Measurements from ENCODE around the gene BIN1.

The BIN1 gene

DNA sequence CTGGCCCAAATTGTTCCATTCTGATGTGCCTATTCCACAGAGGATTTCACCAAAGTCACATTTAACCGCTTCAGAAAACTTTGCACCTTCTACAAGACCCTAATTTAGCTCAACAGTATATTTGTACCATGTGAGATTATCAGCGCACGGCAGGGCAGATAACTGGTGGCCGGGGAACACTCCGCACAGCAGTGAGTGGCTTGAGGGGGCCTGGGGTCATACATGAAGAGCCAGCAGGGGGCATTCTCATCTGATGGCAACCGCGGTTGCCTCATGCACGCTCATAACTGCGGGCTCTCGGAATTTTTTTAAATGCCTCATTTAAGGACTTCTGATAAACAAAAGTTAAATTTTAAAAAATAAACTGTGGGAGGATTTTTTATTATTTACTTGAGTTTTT lies 84.1 kb downstream of the BIN1 start:
- no peak overlapping the region for H3K27ac ChIP-seq (ENCODE audit: low read depth, low read length)
- peaks cover 7 to 18% (median 15%) of the 10 kb centered on the region in 5 donors for H3K27me3 ChIP-seq (ENCODE audit: control insufficient read depth in 5 of 5, insufficient read depth in 4 of 5, low read length in 5 of 5)
- H3K9me3 ChIP-seq (ENCODE audit: control insufficient read depth in 5 of 5, low read length in 5 of 5): peaks cover 0 to 6% (median 3%) of the 10 kb centered on the region in 5 donors
- peaks cover 0 to 16% (median 14%) of the 10 kb centered on the region in 5 donors for H3K4me1 ChIP-seq (ENCODE audit: control insufficient read depth in 5 of 5, insufficient read depth in 5 of 5, low read length in 5 of 5)
- no peak overlapping the region for H3K9ac ChIP-seq (ENCODE audit: low read length in 5 of 5)
- H3K36me3 ChIP-seq (ENCODE audit: control insufficient read depth in 5 of 5, insufficient read depth in 5 of 5, low read length in 5 of 5): no peaks in the 10 kb centered on the region
- H3K4me3 ChIP-seq (ENCODE audit: low read depth in 1 of 5, low read length in 5 of 5): no peak overlapping the region

DNA sequence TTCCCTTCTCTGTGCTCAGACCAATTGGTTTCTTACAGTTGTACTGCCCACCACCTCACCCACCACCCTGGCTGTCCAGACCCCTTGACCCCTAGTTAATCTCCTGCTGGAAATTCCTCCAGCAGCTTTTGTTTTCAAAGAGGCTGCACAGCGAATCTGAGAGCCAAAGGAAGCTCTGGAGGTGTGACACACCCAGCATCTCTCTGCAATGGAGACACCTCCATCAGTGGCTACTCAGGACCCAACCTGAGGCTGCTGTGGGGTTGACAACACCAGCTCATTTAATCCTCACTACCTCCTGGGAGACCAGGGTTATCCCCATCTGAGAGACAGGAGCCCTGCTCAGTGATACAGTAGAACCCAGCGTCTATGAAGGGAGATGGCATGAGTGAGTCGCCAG lies 86.4 kb downstream of the BIN1 start:
- Histone ChIP-seq H3K27me3 (ENCODE audit: control insufficient read depth in 5 of 5, insufficient read depth in 4 of 5, low read length in 5 of 5) (peaks cover 7 to 12% (median 10%) of the 10 kb centered on the region in 5 donors), H3K9me3 (ENCODE audit: control insufficient read depth in 5 of 5, low read length in 5 of 5) (peaks cover 0 to 6% (median 3%) of the 10 kb centered on the region in 5 donors), H3K4me1 (ENCODE audit: control insufficient read depth in 5 of 5, insufficient read depth in 5 of 5, low read length in 5 of 5) (peaks cover 0 to 11% (median 9%) of the 10 kb centered on the region in 5 donors), H3K9ac (ENCODE audit: low read length in 5 of 5) (no peak overlapping the region), H3K4me3 (ENCODE audit: low read depth in 1 of 5, low read length in 5 of 5) (no peak overlapping the region), H3K36me3 (ENCODE audit: control insufficient read depth in 5 of 5, insufficient read depth in 5 of 5, low read length in 5 of 5) (no peaks in the 10 kb centered on the region), H3K27ac (ENCODE audit: low read depth, low read length) (no peak overlapping the region)

DNA sequence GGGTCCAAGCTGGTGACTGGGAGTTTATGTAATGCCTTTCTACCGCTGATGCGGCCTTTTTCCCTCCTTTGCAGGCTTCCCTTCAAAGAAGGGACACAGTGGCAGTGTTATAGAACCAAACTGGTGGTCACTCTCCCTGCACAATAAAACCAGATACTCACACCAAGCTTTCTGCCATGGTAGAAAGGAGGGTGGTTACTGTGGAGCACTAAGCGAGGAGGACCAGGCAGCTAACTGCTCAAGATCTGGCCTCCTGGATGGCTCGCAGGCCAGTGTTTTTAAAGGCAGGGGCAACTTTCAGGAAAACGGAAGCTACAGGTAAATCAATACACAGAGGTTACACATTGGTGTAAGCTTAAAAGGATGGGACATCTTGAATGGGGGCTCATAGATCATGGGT lies 89.4 kb downstream of the BIN1 start:
- Histone ChIP-seq H3K4me1 (ENCODE audit: control insufficient read depth in 5 of 5, insufficient read depth in 5 of 5, low read length in 5 of 5) (no peaks in the 10 kb centered on the region), H3K27ac (ENCODE audit: low read depth, low read length) (no peak overlapping the region), H3K36me3 (ENCODE audit: control insufficient read depth in 5 of 5, insufficient read depth in 5 of 5, low read length in 5 of 5) (no peaks in the 10 kb centered on the region), H3K9me3 (ENCODE audit: control insufficient read depth in 5 of 5, low read length in 5 of 5) (no peaks in the 10 kb centered on the region), H3K9ac (ENCODE audit: low read length in 5 of 5) (no peak overlapping the region), H3K27me3 (ENCODE audit: control insufficient read depth in 5 of 5, insufficient read depth in 4 of 5, low read length in 5 of 5) (peaks cover 0 to 22% (median 0%) of the 10 kb centered on the region in 5 donors), H3K4me3 (ENCODE audit: low read depth in 1 of 5, low read length in 5 of 5) (no peak overlapping the region)

DNA sequence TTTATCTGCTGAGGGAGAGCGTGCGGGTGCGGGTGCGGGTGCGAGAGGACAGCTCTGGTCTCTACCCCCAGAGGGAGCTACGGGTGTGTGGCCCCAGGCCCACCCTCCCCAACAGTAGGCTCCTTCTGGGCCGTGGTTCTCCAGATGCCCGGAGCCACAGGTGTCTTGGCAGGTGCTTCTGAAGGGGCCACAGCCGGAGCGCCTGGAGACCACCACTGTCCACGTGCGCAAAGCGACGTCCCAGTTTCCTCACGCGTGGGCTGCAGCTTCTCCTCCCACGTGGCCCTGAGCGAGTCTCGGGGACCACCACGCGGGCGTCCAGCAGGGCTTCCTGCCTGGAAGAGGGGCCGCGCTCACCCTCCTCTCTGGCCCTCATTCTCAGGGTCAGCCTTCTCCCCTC lies 90.6 kb downstream of the BIN1 start:
- Histone ChIP-seq H3K27ac (ENCODE audit: low read depth, low read length) (no peak overlapping the region), H3K36me3 (ENCODE audit: control insufficient read depth in 5 of 5, insufficient read depth in 5 of 5, low read length in 5 of 5) (no peaks in the 10 kb centered on the region), H3K4me3 (ENCODE audit: low read depth in 1 of 5, low read length in 5 of 5) (no peak overlapping the region), H3K9me3 (ENCODE audit: control insufficient read depth in 5 of 5, low read length in 5 of 5) (no peaks in the 10 kb centered on the region), H3K4me1 (ENCODE audit: control insufficient read depth in 5 of 5, insufficient read depth in 5 of 5, low read length in 5 of 5) (peaks cover 0 to 10% (median 8%) of the 10 kb centered on the region in 5 donors), H3K9ac (ENCODE audit: low read length in 5 of 5) (no peak overlapping the region), H3K27me3 (ENCODE audit: control insufficient read depth in 5 of 5, insufficient read depth in 4 of 5, low read length in 5 of 5) (peaks cover 0 to 28% (median 0%) of the 10 kb centered on the region in 5 donors)

DNA sequence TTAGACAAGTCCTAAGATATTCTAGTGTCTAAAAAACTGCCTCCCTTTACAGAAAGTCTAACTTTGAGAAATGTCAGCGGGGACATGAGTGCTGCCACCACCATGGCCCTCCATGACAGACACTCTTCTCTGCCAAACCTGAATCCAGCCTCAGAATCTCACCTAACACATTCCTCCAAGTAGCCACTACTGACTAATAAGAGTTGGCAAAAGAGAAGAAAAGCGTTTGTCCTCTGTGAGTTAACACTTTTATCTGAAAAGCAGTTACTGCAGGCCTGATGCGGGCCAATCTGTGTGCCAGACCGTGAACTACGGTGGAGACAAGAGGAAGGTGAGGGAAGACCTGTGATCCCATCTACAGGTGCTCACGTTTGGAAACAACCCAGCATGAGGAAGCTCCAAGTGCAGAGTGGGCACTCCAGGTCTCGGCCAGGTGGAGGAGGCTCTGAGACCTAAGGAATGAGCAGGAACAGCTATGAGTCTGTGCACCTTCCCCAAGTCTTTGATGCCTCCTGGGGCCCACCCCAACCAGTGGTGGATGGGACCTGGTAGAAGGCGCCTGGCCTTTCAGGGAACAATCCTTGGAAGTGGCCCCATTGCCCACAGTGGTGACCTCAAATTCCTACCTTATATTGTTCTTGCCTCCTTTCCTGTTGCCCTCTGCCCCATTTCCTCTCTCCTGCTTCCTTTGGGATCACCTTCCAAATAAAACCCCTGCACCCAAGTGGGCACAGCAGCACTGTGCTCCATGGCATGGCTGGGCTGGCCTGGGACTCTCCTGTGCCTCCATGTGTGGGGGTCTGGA lies 91.6 kb downstream of the BIN1 start:
- no peaks in the 10 kb centered on the region for H3K36me3 ChIP-seq (ENCODE audit: control insufficient read depth in 5 of 5, insufficient read depth in 5 of 5, low read length in 5 of 5)
- peaks cover 0 to 13% (median 8%) of the 10 kb centered on the region in 5 donors for H3K4me1 ChIP-seq (ENCODE audit: control insufficient read depth in 5 of 5, insufficient read depth in 5 of 5, low read length in 5 of 5)
- H3K9ac ChIP-seq (ENCODE audit: low read length in 5 of 5): no peak overlapping the region
- H3K4me3 ChIP-seq (ENCODE audit: low read depth in 1 of 5, low read length in 5 of 5): no peak overlapping the region
- no peaks in the 10 kb centered on the region for H3K9me3 ChIP-seq (ENCODE audit: control insufficient read depth in 5 of 5, low read length in 5 of 5)
- H3K27me3 ChIP-seq (ENCODE audit: control insufficient read depth in 5 of 5, insufficient read depth in 4 of 5, low read length in 5 of 5): peaks cover 0 to 32% (median 0%) of the 10 kb centered on the region in 5 donors
- no peak overlapping the region for H3K27ac ChIP-seq (ENCODE audit: low read depth, low read length)

DNA sequence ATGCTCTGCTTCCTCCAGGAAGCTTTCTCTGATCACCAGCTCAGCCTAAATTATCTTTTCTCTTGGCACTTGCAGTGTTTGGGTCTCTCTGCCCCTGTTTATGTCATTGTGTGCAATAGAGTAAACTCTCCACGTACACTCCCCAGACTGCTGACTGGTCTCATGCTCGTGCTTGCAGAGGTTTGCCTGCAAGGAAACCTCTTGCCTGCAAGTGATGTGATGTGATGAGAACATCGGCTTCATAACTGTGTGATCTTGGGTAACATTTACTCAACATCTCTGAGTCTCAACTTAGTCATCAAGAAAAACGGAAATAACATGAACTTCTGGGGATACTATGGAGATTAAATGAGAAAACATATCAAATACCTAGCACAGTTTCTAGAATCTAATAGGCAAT lies 92.3 kb downstream of the BIN1 start:
- H3K9me3 ChIP-seq (ENCODE audit: control insufficient read depth in 5 of 5, low read length in 5 of 5): no peaks in the 10 kb centered on the region
- peaks cover 0 to 32% (median 0%) of the 10 kb centered on the region in 5 donors for H3K27me3 ChIP-seq (ENCODE audit: control insufficient read depth in 5 of 5, insufficient read depth in 4 of 5, low read length in 5 of 5)
- no peak overlapping the region for H3K9ac ChIP-seq (ENCODE audit: low read length in 5 of 5)
- H3K36me3 ChIP-seq (ENCODE audit: control insufficient read depth in 5 of 5, insufficient read depth in 5 of 5, low read length in 5 of 5): no peaks in the 10 kb centered on the region
- H3K4me1 ChIP-seq (ENCODE audit: control insufficient read depth in 5 of 5, insufficient read depth in 5 of 5, low read length in 5 of 5): peaks cover 0 to 13% (median 8%) of the 10 kb centered on the region in 5 donors
- no peak overlapping the region for H3K4me3 ChIP-seq (ENCODE audit: low read depth in 1 of 5, low read length in 5 of 5)
- H3K27ac ChIP-seq (ENCODE audit: low read depth, low read length): no peak overlapping the region

DNA sequence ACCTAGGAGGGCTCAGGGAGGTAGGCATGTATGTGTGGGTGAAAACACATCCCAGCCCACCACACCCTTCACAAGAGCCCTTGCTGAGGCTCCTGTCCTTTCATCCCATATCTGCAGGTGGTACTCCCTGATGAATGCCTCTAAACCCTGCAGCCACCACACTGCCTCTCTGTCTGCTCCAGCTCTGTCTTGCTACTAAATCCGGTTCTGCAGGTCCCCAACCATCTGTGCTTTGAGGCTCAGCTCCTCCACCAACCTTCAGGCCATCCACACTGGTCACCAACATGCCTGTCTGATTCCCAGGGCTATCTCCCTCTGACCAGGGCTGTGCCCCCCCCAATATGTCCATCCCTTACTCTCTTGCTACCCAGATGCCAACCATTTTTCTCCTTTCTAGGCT lies 92.7 kb downstream of the BIN1 start:
- H3K4me3 ChIP-seq (ENCODE audit: low read depth in 1 of 5, low read length in 5 of 5): no peak overlapping the region
- no peaks in the 10 kb centered on the region for H3K9me3 ChIP-seq (ENCODE audit: control insufficient read depth in 5 of 5, low read length in 5 of 5)
- H3K4me1 ChIP-seq (ENCODE audit: control insufficient read depth in 5 of 5, insufficient read depth in 5 of 5, low read length in 5 of 5): peaks cover 0 to 13% (median 8%) of the 10 kb centered on the region in 5 donors
- H3K27ac ChIP-seq (ENCODE audit: low read depth, low read length): no peak overlapping the region
- H3K27me3 ChIP-seq (ENCODE audit: control insufficient read depth in 5 of 5, insufficient read depth in 4 of 5, low read length in 5 of 5): peaks cover 0 to 32% (median 0%) of the 10 kb centered on the region in 5 donors
- H3K36me3 ChIP-seq (ENCODE audit: control insufficient read depth in 5 of 5, insufficient read depth in 5 of 5, low read length in 5 of 5): no peaks in the 10 kb centered on the region
- H3K9ac ChIP-seq (ENCODE audit: low read length in 5 of 5): no peak overlapping the region

DNA sequence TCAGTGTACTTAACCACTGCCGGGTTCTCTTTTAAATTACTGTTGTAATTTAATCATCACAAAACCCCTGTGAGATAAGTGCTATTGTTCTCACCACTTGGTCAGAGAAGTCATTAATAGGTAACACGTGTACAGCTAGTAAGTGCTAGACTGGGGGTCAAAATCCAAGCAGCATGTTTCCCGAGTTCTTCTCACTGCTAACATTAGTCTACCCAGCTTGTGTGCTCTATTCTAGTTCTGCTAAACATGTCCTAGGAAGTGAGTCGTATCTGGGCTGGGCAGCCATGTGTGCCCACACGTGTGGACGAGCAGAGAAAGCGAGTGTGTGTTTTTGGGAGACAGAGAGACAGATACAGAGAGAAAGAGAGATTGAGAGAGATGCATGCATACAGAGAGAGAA lies 94.1 kb downstream of the BIN1 start:
- no peaks in the 10 kb centered on the region for H3K36me3 ChIP-seq (ENCODE audit: control insufficient read depth in 5 of 5, insufficient read depth in 5 of 5, low read length in 5 of 5)
- H3K4me1 ChIP-seq (ENCODE audit: control insufficient read depth in 5 of 5, insufficient read depth in 5 of 5, low read length in 5 of 5): peaks cover 0 to 13% (median 8%) of the 10 kb centered on the region in 5 donors
- no peak overlapping the region for H3K27ac ChIP-seq (ENCODE audit: low read depth, low read length)
- H3K4me3 ChIP-seq (ENCODE audit: low read depth in 1 of 5, low read length in 5 of 5): no peak overlapping the region
- no peak overlapping the region for H3K9ac ChIP-seq (ENCODE audit: low read length in 5 of 5)
- H3K27me3 ChIP-seq (ENCODE audit: control insufficient read depth in 5 of 5, insufficient read depth in 4 of 5, low read length in 5 of 5): peaks cover 0 to 32% (median 0%) of the 10 kb centered on the region in 5 donors
- no peaks in the 10 kb centered on the region for H3K9me3 ChIP-seq (ENCODE audit: control insufficient read depth in 5 of 5, low read length in 5 of 5)

DNA sequence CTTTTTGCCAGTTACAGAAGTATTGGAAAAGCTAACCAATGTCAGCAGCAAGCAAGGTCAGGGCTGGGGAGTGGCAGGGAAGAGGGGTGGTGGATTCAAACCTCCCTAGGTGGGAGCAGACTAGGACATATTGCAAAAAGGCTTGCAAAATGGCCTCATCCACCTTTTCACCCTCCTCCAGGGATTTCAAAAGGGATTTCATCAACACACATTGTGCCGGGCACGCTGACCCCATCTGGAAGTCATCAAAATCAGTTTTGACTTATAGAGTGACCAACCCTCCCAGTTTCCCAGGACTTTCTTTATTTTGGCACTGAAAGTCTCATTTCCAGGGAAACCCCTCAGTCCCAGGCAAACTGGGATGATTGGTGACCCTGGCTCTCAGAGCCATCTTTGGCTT lies 94.7 kb downstream of the BIN1 start:
- H3K36me3 ChIP-seq (ENCODE audit: control insufficient read depth in 5 of 5, insufficient read depth in 5 of 5, low read length in 5 of 5): no peaks in the 10 kb centered on the region
- H3K4me1 ChIP-seq (ENCODE audit: control insufficient read depth in 5 of 5, insufficient read depth in 5 of 5, low read length in 5 of 5): peaks cover 0 to 13% (median 8%) of the 10 kb centered on the region in 5 donors
- H3K4me3 ChIP-seq (ENCODE audit: low read depth in 1 of 5, low read length in 5 of 5): no peak overlapping the region
- H3K27ac ChIP-seq (ENCODE audit: low read depth, low read length): no peak overlapping the region
- H3K27me3 ChIP-seq (ENCODE audit: control insufficient read depth in 5 of 5, insufficient read depth in 4 of 5, low read length in 5 of 5): peaks cover 0 to 32% (median 0%) of the 10 kb centered on the region in 5 donors
- no peaks in the 10 kb centered on the region for H3K9me3 ChIP-seq (ENCODE audit: control insufficient read depth in 5 of 5, low read length in 5 of 5)
- H3K9ac ChIP-seq (ENCODE audit: low read length in 5 of 5): no peak overlapping the region

DNA sequence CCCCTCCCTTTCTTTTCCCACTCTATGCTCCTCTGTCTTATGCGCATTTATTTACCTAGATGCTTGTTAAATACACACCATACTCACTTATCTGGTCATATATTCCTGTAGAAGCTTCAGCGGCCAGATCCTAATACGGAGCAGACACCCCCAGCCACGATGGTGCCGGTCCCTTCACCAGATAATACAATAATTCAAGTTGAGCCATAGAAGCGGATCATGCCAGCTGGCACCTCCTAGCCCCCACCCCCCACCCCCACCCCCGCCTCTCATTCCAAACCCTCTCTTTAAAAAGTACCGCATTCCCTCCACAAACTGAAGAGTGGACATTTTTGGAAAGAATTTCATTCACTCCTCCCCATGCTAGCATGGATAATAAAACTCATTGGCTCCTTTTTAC lies 95.2 kb downstream of the BIN1 start:
- Histone ChIP-seq H3K9me3 (ENCODE audit: control insufficient read depth in 5 of 5, low read length in 5 of 5) (no peaks in the 10 kb centered on the region), H3K27me3 (ENCODE audit: control insufficient read depth in 5 of 5, insufficient read depth in 4 of 5, low read length in 5 of 5) (peaks cover 0 to 32% (median 0%) of the 10 kb centered on the region in 5 donors), H3K4me3 (ENCODE audit: low read depth in 1 of 5, low read length in 5 of 5) (no peak overlapping the region), H3K27ac (ENCODE audit: low read depth, low read length) (no peak overlapping the region), H3K36me3 (ENCODE audit: control insufficient read depth in 5 of 5, insufficient read depth in 5 of 5, low read length in 5 of 5) (no peaks in the 10 kb centered on the region), H3K4me1 (ENCODE audit: control insufficient read depth in 5 of 5, insufficient read depth in 5 of 5, low read length in 5 of 5) (peaks cover 0 to 13% (median 8%) of the 10 kb centered on the region in 5 donors), H3K9ac (ENCODE audit: low read length in 5 of 5) (no peak overlapping the region)
